GM19397 (cell line): ENCODE data around the gene ANKMY1.

Source experiments
- ATAC-seq: cut with Tn5 transposase; IDR thresholded peaks from one replicate; pipeline ENCODE4 v1.9.1; 2021; ENCODE audit warnings: mild to moderate bottlenecking, moderate library complexity; ENCODE audit not compliant: unreplicated experiment

The ANKMY1 gene

GRCh38 chr2:240595381-240596079 is 37.7 kb upstream of the ANKMY1 start:
- ATAC-seq, result no peak

- ATAC-seq, result no peak
These were observed 37.0 kb upstream of the ANKMY1 start for GRCh38 chr2:240594511-240595380.

DNA sequence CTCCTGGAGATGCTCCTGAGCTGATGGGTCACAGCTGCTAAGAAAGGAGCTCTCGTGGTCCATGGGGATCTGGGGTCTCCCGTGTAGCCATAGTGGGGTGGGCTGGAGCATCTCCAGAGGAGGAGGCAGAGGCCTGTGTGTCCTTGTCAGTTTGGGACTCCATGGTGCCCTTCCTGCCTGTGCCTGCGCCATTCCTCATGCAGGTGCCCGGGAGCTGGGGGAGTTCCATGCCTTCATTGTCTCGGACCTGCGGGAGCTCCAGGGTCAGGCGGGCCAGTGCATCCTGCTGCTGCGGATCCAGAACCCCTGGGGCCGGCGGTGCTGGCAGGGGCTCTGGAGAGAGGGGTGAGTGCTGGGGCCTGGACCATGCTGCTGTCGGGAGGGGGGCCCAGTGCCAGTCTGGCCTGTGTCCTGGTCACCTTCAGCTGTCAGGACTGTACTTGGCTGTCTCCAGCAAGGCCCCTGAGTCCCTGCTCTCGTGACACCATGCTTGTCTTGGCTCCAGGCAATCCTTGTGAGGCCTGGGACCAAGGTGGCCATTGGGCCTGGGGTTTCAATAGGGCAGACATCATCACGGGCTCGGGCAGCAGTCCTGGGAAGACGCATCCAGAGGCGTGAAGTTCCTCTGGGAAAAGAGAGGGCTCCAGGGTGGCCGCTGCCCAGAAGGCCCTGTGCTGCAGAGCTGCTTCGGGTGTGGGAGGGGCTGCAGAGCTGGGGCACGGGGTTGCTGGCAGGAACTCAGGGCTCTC is 36.1 kb upstream of the ANKMY1 start:
- no peak for ATAC-seq

DNA sequence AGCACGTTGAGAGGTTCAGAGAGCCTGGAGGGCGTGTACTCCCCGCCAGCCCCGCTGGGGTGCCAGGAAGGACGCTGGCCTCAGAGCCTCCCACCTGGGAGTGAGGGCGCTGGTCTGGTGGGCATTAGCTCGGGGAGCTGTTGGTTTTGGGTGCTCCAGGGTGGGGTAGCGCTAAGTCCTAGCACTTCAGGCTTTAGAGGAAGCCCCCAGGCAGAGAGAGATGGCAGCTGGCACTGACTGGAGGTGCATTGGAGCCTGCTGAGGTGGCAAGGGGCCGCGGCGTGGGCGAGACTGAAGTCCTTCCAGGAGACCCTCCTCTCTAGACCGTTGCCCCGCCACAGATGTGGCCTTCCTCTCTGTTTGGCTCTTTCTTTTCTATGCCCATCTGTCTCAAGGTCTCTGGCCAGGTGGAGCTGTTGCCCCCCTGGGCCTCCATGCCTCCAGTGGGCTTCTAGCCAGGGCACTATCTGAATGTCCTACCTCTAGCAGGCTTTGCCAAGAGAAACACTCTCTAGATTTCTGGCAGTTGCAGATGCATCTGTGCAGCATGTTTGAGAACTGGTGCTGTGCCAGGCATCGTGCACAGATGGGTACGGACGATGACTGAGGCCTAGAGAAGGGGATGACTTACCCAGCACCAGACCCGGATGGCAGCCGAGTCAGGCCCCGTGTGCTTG is 35.4 kb upstream of the ANKMY1 start:
- ATAC-seq, result no peak

DNA sequence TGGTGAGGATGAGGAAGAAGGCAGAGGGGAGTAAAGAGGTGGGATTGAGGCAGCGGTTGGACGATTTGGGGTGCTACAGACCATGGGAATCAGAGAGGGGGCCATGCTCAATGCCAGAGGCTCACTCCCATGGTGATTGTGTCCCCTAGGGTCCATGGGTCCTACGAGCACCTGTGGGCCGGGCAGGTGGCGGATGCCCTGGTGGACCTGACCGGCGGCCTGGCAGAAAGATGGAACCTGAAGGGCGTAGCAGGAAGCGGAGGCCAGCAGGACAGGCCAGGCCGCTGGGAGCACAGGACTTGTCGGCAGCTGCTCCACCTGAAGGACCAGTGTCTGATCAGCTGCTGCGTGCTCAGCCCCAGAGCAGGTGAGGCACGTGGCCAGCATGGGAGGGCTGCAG is 34.0 kb upstream of the ANKMY1 start:
- no peak for ATAC-seq

DNA sequence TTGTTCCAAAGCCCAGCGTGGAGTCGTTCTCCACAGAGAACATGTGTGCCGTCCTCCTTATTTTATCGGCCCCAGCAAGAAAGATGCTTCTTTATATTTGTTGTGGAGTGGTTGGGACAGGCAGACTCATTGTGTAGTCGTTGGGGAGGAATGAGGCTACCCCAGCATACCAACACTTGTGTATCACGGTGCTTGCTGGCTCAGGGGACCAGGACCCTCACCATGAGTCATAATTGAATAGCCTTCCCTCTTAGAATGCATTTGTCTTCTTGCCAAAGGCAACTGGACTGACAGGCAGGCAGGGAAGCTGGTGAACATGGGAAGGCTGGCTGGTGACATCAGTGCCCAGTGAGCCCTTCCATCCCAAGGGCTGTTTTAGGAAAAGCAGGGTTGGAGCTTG is 33.4 kb upstream of the ANKMY1 start:
- no peak for ATAC-seq

GRCh38 chr2:240590681-240591111 is 32.9 kb upstream of the ANKMY1 start:
- no peak for ATAC-seq

- ATAC-seq, result no peak
These were observed 32.2 kb upstream of the ANKMY1 start for GRCh38 chr2:240589850-240590525.

GRCh38 chr2:240589375-240589774 is 31.6 kb upstream of the ANKMY1 start:
- no peak for ATAC-seq

GRCh38 chr2:240588669-240589068 is 30.9 kb upstream of the ANKMY1 start:
- ATAC-seq, result no peak

GRCh38 chr2:240588006-240588655 is 30.3 kb upstream of the ANKMY1 start:
- no peak for ATAC-seq

DNA sequence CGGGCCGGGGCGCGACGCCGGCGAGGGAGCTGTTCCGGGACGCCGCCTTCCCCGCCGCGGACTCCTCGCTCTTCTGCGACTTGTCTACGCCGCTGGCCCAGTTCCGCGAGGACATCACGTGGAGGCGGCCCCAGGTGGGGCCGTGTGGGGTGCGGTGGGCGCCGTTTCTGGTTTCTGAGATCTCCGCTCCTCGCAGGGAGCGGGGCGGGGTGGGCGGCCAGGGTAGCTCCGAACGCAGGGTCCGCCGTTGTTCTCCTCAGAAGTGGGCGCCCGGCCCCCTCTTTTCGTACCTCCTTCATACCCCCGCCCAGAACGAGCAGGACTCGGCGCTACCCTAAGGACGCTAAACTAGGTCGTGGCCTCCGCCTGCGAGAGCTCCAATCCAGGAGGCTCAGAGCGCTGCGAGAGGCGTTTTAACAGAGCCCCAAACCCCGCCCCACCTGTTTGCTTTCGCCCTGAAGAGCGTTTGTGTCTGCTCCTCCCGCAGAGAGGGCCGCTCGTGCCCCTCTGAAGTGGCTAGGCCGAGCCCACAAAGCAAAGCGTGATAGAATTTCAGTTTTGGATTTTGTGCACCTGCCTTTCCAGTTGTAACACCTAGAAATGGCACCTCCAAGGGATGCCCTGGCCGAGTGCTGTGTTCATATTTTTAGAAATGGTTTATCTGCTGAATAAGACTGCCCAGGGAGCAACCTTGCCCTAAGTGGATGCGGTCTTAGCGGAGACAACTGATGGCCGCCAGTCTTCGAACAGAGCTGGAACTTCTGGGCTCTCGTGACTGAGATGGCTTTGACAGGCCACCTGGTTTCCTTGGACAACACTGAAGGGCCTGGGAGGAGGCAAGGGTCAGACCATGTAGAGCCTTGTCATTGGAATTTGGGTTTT is 29.4 kb upstream of the ANKMY1 start:
- ATAC-seq, result peak; percentile 1

- peak; percentile 58 for ATAC-seq
These were observed 28.6 kb upstream of the ANKMY1 start, which contains the start of gene CAPN10 for GRCh38 chr2:240586198-240586918. Gene CAPN10, plus strand, starts transcription at chr2:240586734. Its CDS starts 178 bp downstream, at chr2:240586912.

- no peak for ATAC-seq
These were observed 28.0 kb upstream of the ANKMY1 start for GRCh38 chr2:240585681-240586197.

GRCh38 chr2:240585101-240585500 is 27.3 kb upstream of the ANKMY1 start:
- peak; percentile 39 for ATAC-seq

- ATAC-seq, result peak; percentile 44
These were observed 26.8 kb upstream of the ANKMY1 start for GRCh38 chr2:240584486-240585031.

DNA sequence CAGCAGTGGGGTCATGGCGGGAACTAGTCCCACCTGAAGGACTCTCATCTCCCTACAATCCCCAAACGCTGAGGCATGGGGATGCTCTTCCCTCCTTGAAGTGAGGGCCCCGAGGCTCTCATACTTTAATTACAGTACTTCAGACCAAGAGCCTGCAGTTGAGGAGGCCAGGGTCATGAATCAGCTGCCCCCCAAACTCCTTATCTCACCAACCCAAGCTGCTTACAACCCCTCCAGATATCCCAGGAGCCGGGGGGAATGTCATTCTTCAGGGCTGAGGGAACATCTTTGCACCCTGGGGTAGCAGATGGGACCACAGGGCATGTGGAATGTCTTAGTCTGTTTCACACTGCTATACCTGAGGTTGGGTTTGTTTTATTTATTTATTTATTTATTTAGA is 26.0 kb upstream of the ANKMY1 start:
- no peak for ATAC-seq

- no peak for ATAC-seq
These were observed 25.0 kb upstream of the ANKMY1 start for GRCh38 chr2:240582781-240583180.
